ENCODE measurements around the gene ZFAND2B. TPM values are rescaled to one million over a fixed set of nuclear protein-coding genes. Genes with fewer than 3 reads are reported as not detected.
"Not testable (repeated sequence)": the region's sequence is repeated elsewhere in the genome, so short reads cannot be mapped to it uniquely, and the experiment has no call there.

The ZFAND2B gene
- total RNA-seq, 1 donor from 2014 or later = 29.8 TPM

DNA sequence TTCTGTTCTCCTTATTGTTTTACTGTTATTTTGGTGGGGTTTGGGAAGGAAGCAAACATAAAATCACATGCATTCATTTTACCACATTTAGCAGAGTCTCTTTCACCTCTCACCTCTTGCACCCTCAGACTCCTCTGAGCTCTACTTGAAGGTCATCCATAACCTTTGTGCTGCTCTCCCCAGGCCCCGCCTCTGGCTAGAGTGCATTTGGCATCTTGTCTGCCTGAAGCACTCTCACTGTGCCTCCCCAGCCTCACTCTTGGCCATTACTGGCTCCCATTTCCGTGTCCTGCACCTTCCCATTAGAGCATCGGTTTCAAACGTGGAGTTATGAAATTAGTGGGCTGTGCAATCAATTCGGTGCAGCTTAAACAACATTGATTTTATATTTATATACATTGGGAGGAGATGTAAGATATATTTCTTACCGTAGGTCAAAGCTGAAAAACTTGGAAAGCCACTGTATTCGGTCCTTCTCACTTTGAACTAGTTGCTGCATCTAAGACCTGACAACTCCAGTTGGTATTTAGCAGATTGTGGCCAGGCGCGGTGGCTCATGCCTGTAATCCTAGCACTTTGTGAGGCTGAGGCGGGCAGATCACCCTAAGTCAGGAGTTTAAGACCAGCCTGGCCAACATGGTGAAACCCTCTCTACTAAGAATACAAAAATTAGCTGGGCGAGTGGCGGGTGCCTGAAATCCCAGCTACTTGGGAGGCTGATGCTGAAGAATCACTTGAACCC is 6.9 kb upstream of the ZFAND2B start:
- Mint-ChIP-seq H3K27ac (ENCODE audit: unreplicated experiment) (no peak overlapping the region), H3K9me3 (ENCODE audit: low read depth) (peaks cover 2% of the 10 kb centered on the region), H3K27me3 (ENCODE audit: low read depth) (peaks cover 9% of the 10 kb centered on the region), H3K36me3 (ENCODE audit: low read depth) (peaks cover 1% of the 10 kb centered on the region), H3K4me3 (ENCODE audit: unreplicated experiment) (no peak overlapping the region), H3K4me1 (ENCODE audit: low read depth) (no peaks in the 10 kb centered on the region)
- DNase-seq (ENCODE audit: low spot score) = no peak
- TF ChIP-seq, protein P1, sequence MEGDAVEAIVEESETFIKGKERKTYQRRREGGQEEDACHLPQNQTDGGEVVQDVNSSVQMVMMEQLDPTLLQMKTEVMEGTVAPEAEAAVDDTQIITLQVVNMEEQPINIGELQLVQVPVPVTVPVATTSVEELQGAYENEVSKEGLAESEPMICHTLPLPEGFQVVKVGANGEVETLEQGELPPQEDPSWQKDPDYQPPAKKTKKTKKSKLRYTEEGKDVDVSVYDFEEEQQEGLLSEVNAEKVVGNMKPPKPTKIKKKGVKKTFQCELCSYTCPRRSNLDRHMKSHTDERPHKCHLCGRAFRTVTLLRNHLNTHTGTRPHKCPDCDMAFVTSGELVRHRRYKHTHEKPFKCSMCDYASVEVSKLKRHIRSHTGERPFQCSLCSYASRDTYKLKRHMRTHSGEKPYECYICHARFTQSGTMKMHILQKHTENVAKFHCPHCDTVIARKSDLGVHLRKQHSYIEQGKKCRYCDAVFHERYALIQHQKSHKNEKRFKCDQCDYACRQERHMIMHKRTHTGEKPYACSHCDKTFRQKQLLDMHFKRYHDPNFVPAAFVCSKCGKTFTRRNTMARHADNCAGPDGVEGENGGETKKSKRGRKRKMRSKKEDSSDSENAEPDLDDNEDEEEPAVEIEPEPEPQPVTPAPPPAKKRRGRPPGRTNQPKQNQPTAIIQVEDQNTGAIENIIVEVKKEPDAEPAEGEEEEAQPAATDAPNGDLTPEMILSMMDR (IDR thresholded peaks at IDR 0.05) = no peak

DNA sequence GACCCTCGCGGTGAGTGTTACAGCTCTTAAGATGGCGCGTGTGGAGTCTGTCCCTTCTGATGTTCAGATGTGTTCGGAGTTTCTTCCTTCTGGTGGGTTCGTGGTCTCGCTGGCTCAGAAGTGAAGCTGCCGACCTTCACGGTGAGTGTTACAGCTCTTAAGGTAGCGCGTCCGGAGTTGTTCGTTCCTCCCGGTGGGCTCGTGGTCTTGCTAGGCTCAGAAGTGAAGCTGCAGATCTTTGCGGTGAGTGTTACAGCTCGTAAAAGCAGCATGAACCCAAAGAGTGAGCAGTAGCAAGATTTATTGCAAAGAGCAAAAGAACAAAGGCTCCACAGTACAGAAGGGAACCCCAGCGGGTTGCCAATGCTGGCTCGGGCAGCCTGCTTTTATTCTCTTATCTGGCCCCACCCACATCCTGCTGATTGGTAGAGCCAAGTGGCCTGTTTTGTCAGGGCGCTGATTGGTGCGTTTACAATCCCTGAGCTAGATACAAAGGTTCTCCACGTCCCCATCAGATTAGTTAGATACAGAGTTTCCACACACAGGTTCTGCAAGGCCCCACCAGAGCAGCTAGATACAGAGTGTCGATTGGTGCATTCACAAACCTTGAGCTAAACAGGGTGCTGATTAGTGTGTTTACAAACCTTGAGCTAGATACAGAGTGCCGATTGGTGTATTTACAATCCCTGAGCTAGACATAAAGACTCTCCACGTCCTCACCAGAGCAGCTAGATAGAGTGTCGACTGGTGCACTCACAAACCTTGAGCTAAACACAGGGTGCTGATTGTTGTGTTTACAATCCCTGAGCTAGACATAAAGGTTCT is 5.9 kb upstream of the ZFAND2B start:
- H3K36me3 Mint-ChIP-seq (ENCODE audit: low read depth); DNase-seq (ENCODE audit: low spot score); H3K4me1 Mint-ChIP-seq (ENCODE audit: low read depth); H3K27me3 Mint-ChIP-seq (ENCODE audit: low read depth); H3K9me3 Mint-ChIP-seq (ENCODE audit: low read depth); H3K4me3 Mint-ChIP-seq (ENCODE audit: unreplicated experiment); H3K27ac Mint-ChIP-seq (ENCODE audit: unreplicated experiment): not testable (repeated sequence)

DNA sequence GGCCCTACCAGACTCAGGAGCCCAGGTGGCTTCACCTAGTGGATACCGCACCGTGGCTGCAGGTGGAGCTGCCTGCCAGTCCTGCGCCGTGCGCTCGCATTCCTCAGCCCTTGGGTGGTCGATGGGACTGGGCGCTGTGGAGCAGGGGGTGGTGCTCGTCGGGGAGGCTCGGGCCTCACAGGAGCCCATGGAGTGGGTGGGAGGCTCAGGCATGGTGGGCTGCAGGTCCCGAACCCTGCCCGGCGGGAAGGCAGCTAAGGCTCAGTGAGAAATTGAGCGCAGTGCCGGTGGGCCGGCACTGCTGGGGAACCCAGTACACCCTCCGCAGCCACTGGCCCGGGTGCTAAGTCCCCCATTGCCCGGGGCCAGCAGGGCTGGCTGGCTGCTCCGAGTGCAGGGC is 5.3 kb upstream of the ZFAND2B start:
- not testable (repeated sequence) for DNase-seq (ENCODE audit: low spot score); H3K36me3 Mint-ChIP-seq (ENCODE audit: low read depth); H3K4me3 Mint-ChIP-seq (ENCODE audit: unreplicated experiment); H3K27ac Mint-ChIP-seq (ENCODE audit: unreplicated experiment); H3K9me3 Mint-ChIP-seq (ENCODE audit: low read depth); H3K27me3 Mint-ChIP-seq (ENCODE audit: low read depth); H3K4me1 Mint-ChIP-seq (ENCODE audit: low read depth)

DNA sequence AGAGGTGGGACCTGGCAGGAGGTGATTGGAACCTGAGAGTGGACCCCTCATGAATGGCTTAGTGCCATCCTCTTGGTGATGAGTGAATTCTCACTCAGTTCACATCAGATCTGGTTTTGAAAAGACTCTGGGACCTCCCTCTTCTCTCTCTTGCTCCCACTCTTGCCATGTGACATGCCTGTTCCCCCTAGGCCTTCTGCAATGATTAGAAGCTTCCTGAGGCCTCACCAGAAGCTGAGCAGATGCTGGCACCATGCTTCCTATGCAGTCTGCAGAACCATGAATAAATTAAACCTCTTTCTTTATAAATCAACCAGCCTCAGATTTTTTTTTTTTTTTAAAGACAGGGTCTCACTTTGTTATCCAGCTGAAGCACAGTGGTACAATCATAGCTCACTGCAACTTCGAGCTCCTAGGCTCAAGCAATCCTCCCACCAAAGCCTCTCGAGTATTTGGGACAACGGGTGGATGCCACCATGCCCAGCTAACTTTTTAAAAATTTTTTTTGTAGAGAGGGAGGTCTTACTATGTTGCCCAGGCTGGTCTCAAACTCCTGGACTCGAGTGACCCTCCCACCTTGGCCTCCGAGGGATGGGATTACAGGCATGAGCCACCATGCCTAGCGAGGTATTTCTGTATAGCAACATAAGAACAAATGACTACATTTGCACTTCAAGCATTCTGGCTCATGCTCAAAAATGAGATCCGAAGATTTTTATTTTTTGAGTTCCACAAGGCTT is 2.0 kb upstream of the ZFAND2B start:
- TF ChIP-seq, protein P1 (IDR thresholded peaks at IDR 0.05) = no peak
- H3K4me1 Mint-ChIP-seq (ENCODE audit: low read depth) = peaks cover 26% of the 10 kb centered on the region
- no peak overlapping the region for H3K4me3 Mint-ChIP-seq (ENCODE audit: unreplicated experiment)
- H3K36me3 Mint-ChIP-seq (ENCODE audit: low read depth) = peaks cover 3% of the 10 kb centered on the region
- no peak overlapping the region for H3K27ac Mint-ChIP-seq (ENCODE audit: unreplicated experiment)
- peaks cover 2% of the 10 kb centered on the region for H3K9me3 Mint-ChIP-seq (ENCODE audit: low read depth)
- DNase-seq (ENCODE audit: low spot score) = no peak
- H3K27me3 Mint-ChIP-seq (ENCODE audit: low read depth) = no peaks in the 10 kb centered on the region

DNA sequence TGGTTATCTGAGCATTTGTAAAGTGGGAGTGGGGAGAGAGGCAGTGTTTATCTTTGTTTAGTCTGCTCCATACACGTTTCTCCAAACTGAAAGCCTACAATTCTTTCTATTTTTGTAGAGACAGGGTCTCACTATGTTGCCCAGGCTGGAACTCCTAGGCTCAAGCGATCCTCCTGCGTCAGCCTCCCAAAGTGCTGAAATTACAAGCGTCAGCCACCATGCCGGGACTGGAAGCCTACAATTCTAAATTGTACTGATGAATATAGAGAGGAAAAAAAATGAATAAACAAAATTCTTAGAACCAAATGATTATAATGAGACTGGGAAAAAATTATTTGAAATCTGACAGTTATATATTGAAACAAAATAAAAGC is 1.4 kb upstream of the ZFAND2B start:
- H3K27me3 Mint-ChIP-seq (ENCODE audit: low read depth) = no peaks in the 10 kb centered on the region
- DNase-seq (ENCODE audit: low spot score) = no peak
- H3K4me3 Mint-ChIP-seq (ENCODE audit: unreplicated experiment) = no peak overlapping the region
- H3K4me1 Mint-ChIP-seq (ENCODE audit: low read depth) = peaks cover 26% of the 10 kb centered on the region
- H3K27ac Mint-ChIP-seq (ENCODE audit: unreplicated experiment) = no peak overlapping the region
- H3K36me3 Mint-ChIP-seq (ENCODE audit: low read depth) = peaks cover 5% of the 10 kb centered on the region
- peaks cover 2% of the 10 kb centered on the region for H3K9me3 Mint-ChIP-seq (ENCODE audit: low read depth)
- TF ChIP-seq, protein P1 (IDR thresholded peaks at IDR 0.05) = no peak

DNA sequence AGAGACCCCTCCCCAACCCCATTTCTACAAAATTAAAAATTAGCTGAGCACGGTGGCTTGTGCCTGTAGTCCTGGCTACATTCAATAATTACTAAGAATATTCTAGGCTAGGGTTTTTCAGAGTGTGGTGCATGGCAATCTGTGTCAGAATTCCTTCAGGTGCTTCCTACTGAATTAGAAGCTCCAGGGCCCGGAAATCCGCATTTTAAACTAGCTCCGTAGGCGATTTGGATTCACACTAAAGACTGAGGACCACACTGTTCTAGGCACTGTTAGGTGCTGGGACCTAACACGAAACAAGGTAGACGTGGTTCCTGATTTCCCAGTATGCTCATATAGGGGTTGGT is 628 bp upstream of the ZFAND2B start:
- peak overlapping the region; percentile 81 for H3K4me3 Mint-ChIP-seq (ENCODE audit: unreplicated experiment)
- peaks cover 7% of the 10 kb centered on the region for H3K36me3 Mint-ChIP-seq (ENCODE audit: low read depth)
- peak overlapping the region; percentile 94 for H3K27ac Mint-ChIP-seq (ENCODE audit: unreplicated experiment)
- H3K4me1 Mint-ChIP-seq (ENCODE audit: low read depth) = peaks cover 26% of the 10 kb centered on the region
- no peaks in the 10 kb centered on the region for H3K27me3 Mint-ChIP-seq (ENCODE audit: low read depth)
- TF ChIP-seq, protein P1 (IDR thresholded peaks at IDR 0.05) = no peak
- H3K9me3 Mint-ChIP-seq (ENCODE audit: low read depth) = peaks cover 2% of the 10 kb centered on the region
- DNase-seq (ENCODE audit: low spot score) = no peak

All from chondrocyte (in vitro differentiated cells).